Dermis blood vessel endothelial cell (primary cell): ENCODE measurements around the gene ABR. TPM values are rescaled to one million over a fixed set of nuclear protein-coding genes. Genes with fewer than 3 reads are reported as not detected.

ENCODE experiments used
- DNase-seq: peaks from one replicate; pipeline ENCODE4 v3.0.0; 2010
- total RNA-seq: library from RNA; depleted of rRNA; stranded (reverse); fragments of >200 nt; gene quantifications from 2 replicates; pipeline ENCODE4 v1.2.3, GENCODE V29; 2014

ABR gene
- total RNA-seq, 1 donor from 2014 or later: 38.5 TPM

DNA sequence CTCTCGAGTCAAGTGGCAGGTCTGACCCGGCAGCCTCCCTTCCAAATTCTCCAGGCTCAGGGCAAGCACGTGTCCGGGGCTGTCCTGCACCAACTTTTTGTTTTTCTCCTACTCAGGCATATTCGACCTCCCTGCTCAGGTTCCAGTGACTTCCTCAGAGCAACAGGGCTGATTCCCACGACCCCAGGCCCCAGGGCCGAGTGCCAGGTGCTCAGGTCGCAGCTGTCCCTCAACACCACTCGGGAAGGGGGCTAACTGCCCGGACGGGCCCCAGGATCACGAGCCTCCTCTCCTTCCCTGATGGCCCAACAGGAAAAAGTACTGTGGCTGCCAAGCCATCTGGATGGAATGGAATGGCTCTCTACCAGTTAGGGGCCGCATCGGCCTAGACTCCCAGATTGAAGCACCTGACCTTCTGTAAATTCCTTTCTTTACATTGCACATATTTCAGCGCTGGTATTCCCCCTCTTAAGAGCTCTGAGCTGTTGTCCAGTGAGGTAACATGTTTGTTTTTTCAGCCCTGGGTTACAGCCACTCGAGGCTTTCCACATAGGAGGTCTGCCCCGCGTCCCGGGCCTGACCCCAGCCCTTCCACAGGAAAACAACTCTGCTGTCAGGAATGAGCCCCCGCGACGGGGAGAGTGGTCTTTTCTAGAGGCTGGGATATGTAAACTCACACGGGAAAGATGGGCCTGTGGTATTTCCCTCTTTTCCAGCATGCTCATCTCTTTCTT lies 225.2 kb downstream of the ABR start:
- peak; percentile 97 for DNase-seq

DNA sequence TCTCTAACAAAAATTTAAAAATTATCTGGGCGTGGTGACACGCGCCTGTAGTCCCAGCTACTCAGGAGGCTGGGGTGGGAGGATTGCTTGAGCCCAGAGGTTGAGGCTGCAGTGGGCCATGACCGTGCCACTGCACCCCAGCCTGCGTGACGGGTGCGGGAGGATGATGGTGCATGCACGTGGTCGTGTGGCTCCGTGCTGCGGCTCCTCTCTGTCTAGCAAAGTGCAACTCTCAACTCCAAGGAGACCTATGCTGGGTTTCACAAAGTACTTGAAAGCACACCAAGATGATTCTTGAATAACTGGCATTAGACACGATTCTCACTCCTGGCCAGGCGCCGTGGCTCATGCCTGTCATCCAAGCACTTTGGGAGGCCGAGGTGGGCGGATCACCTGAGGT lies 226.0 kb downstream of the ABR start:
- DNase-seq: no peak

Other genes starting within 250 kb of the ABR start
- gene NXN, start 200.2 kb downstream of the ABR start, total RNA-seq: 123 and 138 TPM in 2 replicates
- 22.3 and 22.4 TPM in 2 replicates for gene TIMM22, start 182.9 kb downstream of the ABR start, total RNA-seq
- not detected in 2 replicates for gene BHLHA9, start 90.5 kb upstream of the ABR start, total RNA-seq
- not detected in 2 replicates for gene TRARG1, start 99.7 kb upstream of the ABR start, total RNA-seq
- gene YWHAE, start 220.2 kb upstream of the ABR start, total RNA-seq: 558 and 1,026 TPM in 2 replicates